ENCODE data around the gene GALNT9. TPM values are rescaled to one million over a fixed set of nuclear protein-coding genes. Genes with fewer than 3 reads are reported as not detected.

The GALNT9 gene
- total RNA-seq, 1 donor, result not detected

GRCh38 chr12:132357623-132358186, 28.3 kb upstream of the GALNT9 start:
- TF ChIP-seq, protein P1, sequence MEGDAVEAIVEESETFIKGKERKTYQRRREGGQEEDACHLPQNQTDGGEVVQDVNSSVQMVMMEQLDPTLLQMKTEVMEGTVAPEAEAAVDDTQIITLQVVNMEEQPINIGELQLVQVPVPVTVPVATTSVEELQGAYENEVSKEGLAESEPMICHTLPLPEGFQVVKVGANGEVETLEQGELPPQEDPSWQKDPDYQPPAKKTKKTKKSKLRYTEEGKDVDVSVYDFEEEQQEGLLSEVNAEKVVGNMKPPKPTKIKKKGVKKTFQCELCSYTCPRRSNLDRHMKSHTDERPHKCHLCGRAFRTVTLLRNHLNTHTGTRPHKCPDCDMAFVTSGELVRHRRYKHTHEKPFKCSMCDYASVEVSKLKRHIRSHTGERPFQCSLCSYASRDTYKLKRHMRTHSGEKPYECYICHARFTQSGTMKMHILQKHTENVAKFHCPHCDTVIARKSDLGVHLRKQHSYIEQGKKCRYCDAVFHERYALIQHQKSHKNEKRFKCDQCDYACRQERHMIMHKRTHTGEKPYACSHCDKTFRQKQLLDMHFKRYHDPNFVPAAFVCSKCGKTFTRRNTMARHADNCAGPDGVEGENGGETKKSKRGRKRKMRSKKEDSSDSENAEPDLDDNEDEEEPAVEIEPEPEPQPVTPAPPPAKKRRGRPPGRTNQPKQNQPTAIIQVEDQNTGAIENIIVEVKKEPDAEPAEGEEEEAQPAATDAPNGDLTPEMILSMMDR (IDR thresholded peaks at IDR 0.05; ENCODE audit: insufficient read depth, low read depth, low read length), result no peak
- DNase-seq (ENCODE audit: low read depth), result no peak
- no peak overlapping the region for H3K4me3 ChIP-seq (ENCODE audit: low read depth, low read length)

GRCh38 chr12:132356691-132357622, 27.6 kb upstream of the GALNT9 start:
- DNase-seq (ENCODE audit: low read depth), result peak; percentile 77
- TF ChIP-seq, protein P1 (IDR thresholded peaks at IDR 0.05; ENCODE audit: insufficient read depth, low read depth, low read length), result no peak
- H3K4me3 ChIP-seq (ENCODE audit: low read depth, low read length), result no peak overlapping the region

- H3K4me3 ChIP-seq (ENCODE audit: low read depth, low read length), result no peak overlapping the region
- no peak for DNase-seq (ENCODE audit: low read depth)
- TF ChIP-seq, protein P1 (IDR thresholded peaks at IDR 0.05; ENCODE audit: insufficient read depth, low read depth, low read length), result no peak
These were observed 26.6 kb upstream of the GALNT9 start for GRCh38 chr12:132355742-132356681.

GRCh38 chr12:132354982-132355680, 25.7 kb upstream of the GALNT9 start:
- no peak overlapping the region for H3K4me3 ChIP-seq (ENCODE audit: low read depth, low read length)
- DNase-seq (ENCODE audit: low read depth), result no peak
- TF ChIP-seq, protein P1 (IDR thresholded peaks at IDR 0.05; ENCODE audit: insufficient read depth, low read depth, low read length), result no peak

GRCh38 chr12:132354211-132354981, 25.0 kb upstream of the GALNT9 start:
- DNase-seq (ENCODE audit: low read depth), result no peak
- TF ChIP-seq, protein P1 (IDR thresholded peaks at IDR 0.05; ENCODE audit: insufficient read depth, low read depth, low read length), result no peak
- no peak overlapping the region for H3K4me3 ChIP-seq (ENCODE audit: low read depth, low read length)
